ENCODE measurements around the gene EMC6.

EMC6 gene

DNA sequence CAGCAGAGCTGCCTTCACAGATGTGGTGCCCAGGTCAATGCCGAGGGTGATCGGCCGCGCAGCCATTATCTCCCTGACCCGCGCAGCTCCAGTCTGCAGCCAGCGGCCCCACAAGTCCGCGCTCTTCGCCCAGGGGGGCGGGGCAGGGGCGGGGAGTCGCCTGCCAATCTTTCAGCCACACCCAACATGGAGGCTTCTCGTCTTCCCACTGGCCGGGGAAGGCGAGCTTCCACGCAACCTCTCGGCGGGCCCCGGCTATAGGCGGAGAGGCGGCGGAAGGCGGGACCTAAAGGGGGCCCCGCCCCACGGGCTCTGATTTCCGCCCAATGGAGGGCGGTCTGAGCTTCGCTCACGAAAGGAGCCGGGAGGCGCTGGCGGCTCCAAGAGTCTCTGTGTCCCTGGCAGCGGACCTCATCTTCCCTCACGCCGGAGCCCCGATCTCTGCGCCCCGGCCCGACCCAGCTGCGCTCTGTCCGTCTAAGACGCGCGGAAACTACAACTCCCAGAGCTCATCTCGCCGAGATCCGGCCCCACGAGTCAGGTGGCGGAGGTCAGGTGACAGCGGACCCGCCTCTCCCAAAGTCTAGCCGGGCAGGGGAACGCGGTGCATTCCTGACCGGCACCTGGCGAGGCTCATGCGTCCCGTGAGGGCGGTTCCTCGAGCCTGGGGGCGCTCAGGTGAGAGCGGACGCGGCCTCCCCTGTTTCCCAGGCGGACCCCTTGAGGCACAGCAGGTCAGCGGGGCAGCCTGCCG, 32.3 kb upstream of the EMC6 start, which contains the start of the genes CTNS and SHPK:
CTNS (plus strand) TSS at position 607 of the 754 bp plus-strand sequence. CDS start 3,447 bp downstream, outside the sequence.
SHPK (minus strand) TSS at position 97 of the 754 bp plus-strand sequence; CDS start at position 66, 31 bp downstream.
- peaks cover 5% of the 10 kb centered on the region for H3K4me1 ChIP-seq
- H3K27ac ChIP-seq, result peak within 1 kb of the TSS; percentile 88
- no peak for TF ChIP-seq CTCF (IDR thresholded peaks at IDR 0.05)
- H3K9ac ChIP-seq, result peak within 1 kb of the TSS; percentile 50
- H3K9me3 ChIP-seq (ENCODE audit: control insufficient read depth, low read length), result no peaks in the 10 kb centered on the region
- peak within 1 kb of the TSS; percentile 83 for H2AFZ ChIP-seq
- peaks cover 16% of the 10 kb centered on the region for H3K79me2 ChIP-seq
- no peaks in the 10 kb centered on the region for H3K27me3 ChIP-seq (ENCODE audit: control insufficient read depth, insufficient read depth, low read length)
- peak within 1 kb of the TSS; percentile 94 for H3K4me2 ChIP-seq (ENCODE audit: low read length)
- no peaks in the 10 kb centered on the region for H3K36me3 ChIP-seq (ENCODE audit: control insufficient read depth, insufficient read depth, low read length)
- H3K4me3 ChIP-seq (ENCODE audit: low read depth, low read length), result peak within 1 kb of the TSS; percentile 90

DNA sequence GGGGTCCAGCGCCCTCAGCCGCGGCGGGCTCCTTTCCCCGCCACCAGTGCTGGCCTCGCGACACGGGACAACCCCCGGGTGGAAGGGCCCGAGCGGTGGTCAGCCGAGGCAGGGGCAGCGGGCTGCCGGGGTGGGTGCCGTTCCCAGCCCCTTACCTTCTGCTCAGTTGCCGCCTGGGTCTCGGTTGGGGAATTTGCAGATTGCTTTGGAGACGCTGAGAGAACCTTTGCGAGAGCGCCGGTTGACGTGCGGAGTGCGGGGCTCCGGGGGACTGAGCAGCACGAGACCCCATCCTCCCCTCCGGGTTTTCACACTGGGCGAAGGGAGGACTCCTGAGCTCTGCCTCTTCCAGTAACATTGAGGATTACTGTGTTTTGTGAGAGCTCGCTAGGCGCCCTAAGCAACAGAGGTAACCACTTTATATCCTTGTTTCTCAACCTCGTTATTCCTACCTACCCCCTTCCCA, 31.7 kb upstream of the EMC6 start:
- H3K79me2 ChIP-seq, result peaks cover 16% of the 10 kb centered on the region
- TF ChIP-seq CTCF (IDR thresholded peaks at IDR 0.05), result no peak
- no peak overlapping the region for H3K9ac ChIP-seq
- no peaks in the 10 kb centered on the region for H3K27me3 ChIP-seq (ENCODE audit: control insufficient read depth, insufficient read depth, low read length)
- H3K4me2 ChIP-seq (ENCODE audit: low read length), result peak overlapping the region; percentile 94
- H3K4me1 ChIP-seq, result peaks cover 5% of the 10 kb centered on the region
- peak overlapping the region; percentile 90 for H3K4me3 ChIP-seq (ENCODE audit: low read depth, low read length)
- peak overlapping the region; percentile 83 for H2AFZ ChIP-seq
- no peaks in the 10 kb centered on the region for H3K9me3 ChIP-seq (ENCODE audit: control insufficient read depth, low read length)
- H3K36me3 ChIP-seq (ENCODE audit: control insufficient read depth, insufficient read depth, low read length), result no peaks in the 10 kb centered on the region
- peak overlapping the region; percentile 88 for H3K27ac ChIP-seq

DNA sequence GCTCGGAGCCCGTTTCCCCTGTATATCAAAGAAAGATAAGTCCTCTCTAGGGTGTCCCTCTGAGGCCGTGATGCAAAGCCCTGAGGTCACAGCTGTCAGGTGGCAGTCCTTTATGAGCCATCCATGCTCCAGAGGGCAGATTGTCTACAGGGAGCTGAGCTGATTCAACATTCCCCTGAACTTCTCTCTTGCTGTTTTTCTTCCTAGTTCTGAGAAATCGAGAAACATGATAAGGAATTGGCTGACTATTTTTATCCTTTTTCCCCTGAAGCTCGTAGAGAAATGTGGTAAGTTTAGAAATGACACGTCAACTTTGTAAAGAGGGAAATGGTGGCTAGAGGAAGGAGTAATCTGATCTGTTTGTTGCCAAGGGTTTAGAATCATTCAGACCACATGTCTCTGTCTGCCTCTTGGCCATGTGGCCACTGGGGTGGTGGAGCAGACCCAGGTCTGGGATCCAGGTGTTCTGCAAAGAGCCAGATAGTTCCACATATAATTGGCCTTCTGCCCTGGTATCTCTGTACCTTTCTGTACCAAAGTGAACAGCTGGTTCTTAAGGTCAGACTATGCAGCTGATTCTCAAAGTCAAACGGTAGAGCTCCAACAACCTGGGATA, 28.5 kb upstream of the EMC6 start:
- H3K27ac ChIP-seq, result no peak overlapping the region
- no peak overlapping the region for H3K9ac ChIP-seq
- peaks cover 5% of the 10 kb centered on the region for H3K4me1 ChIP-seq
- H2AFZ ChIP-seq, result no peak overlapping the region
- no peak overlapping the region for H3K4me2 ChIP-seq (ENCODE audit: low read length)
- H3K36me3 ChIP-seq (ENCODE audit: control insufficient read depth, insufficient read depth, low read length), result no peaks in the 10 kb centered on the region
- H3K4me3 ChIP-seq (ENCODE audit: low read depth, low read length), result no peak overlapping the region
- no peaks in the 10 kb centered on the region for H3K9me3 ChIP-seq (ENCODE audit: control insufficient read depth, low read length)
- H3K27me3 ChIP-seq (ENCODE audit: control insufficient read depth, insufficient read depth, low read length), result no peaks in the 10 kb centered on the region
- no peak for TF ChIP-seq CTCF (IDR thresholded peaks at IDR 0.05)
- peaks cover 13% of the 10 kb centered on the region for H3K79me2 ChIP-seq

- H3K4me1 ChIP-seq, result peaks cover 5% of the 10 kb centered on the region
- no peak overlapping the region for H3K9ac ChIP-seq
- no peaks in the 10 kb centered on the region for H3K9me3 ChIP-seq (ENCODE audit: control insufficient read depth, low read length)
- no peak overlapping the region for H2AFZ ChIP-seq
- H3K79me2 ChIP-seq, result peaks cover 7% of the 10 kb centered on the region
- H3K27ac ChIP-seq, result no peak overlapping the region
- no peaks in the 10 kb centered on the region for H3K36me3 ChIP-seq (ENCODE audit: control insufficient read depth, insufficient read depth, low read length)
- TF ChIP-seq CTCF (IDR thresholded peaks at IDR 0.05), result no peak
- H3K4me2 ChIP-seq (ENCODE audit: low read length), result no peak overlapping the region
- H3K4me3 ChIP-seq (ENCODE audit: low read depth, low read length), result no peak overlapping the region
- no peaks in the 10 kb centered on the region for H3K27me3 ChIP-seq (ENCODE audit: control insufficient read depth, insufficient read depth, low read length)
Observed at GRCh38 chr17:3641014-3641413, 27.6 kb upstream of the EMC6 start.

Data from parathyroid adenoma (tissue), 2 donors.